ENCODE data around the gene PI4K2B. TPM values are rescaled to one million over a fixed set of nuclear protein-coding genes. Genes with fewer than 3 reads are reported as not detected.
"Not testable (repeated sequence)": the region's sequence is repeated elsewhere in the genome, so short reads cannot be mapped to it uniquely, and the experiment has no call there.

Gene PI4K2B
- total RNA-seq, 1 experiment from 2014 or later: 19.3 TPM

DNA sequence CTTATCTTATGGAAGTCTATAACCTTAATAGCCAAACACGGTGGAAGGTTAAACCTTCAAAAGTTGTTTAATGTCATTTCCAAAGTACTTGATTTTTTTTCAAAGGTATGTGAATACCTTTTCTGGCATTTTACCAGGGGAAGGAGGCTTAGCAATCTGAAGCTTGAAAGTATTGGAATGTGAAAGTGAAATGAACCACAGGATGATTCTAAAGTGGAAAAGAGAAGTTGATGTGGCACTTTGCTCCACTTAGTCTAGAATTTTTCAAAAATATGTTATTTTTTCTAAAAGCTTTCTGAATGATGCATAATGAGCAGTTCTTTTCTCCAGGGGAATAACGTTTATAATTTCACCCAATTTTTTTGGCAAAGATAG is 19.2 kb downstream of the PI4K2B start:
- no TSS peak for BruUV-seq (replicated peaks)
- no peaks in the 10 kb centered on the region for H4K20me1 ChIP-seq (ENCODE audit: insufficient read depth)
- intact Hi-C loops (cut with micrococcal nuclease): no loop called here
- H2AFZ ChIP-seq (ENCODE audit: low read depth, low read length, poor library complexity, severe bottlenecking): no peak overlapping the region
- no peak for ATAC-seq
- H3K27me3 ChIP-seq (ENCODE audit: insufficient read depth, low read length): no peaks in the 10 kb centered on the region
- H3K79me2 ChIP-seq (ENCODE audit: insufficient read depth, low read length): 0 out of 2 replicates have a peak, but pooled peaks cover 3% of the 10 kb centered on the region
- no peak for DNase-seq (ENCODE audit: low read depth, low spot score)
- H3K27ac ChIP-seq (ENCODE audit: low read depth, low read length): no peak overlapping the region
- H3K4me1 ChIP-seq (ENCODE audit: control insufficient read depth in 1 of 2, insufficient read depth in 2 of 2, low read length in 2 of 2): no peaks in the 10 kb centered on the region
- H3K9me2 ChIP-seq (ENCODE audit: insufficient read depth): no peaks in the 10 kb centered on the region
- ChIA-PET POLR2A (no interaction called here), RAD21 (ENCODE audit: low non-redundant PET in 1 of 2, low total read pairs in 2 of 2, uncharacterized antibody in 2 of 2, unreplicated experiment in 2 of 2) (no interaction called here), CTCF (no interaction called here)
- no peak for TF ChIP-seq TCF7L2 (IDR thresholded peaks at IDR 0.05; ENCODE audit: borderline replicate concordance, extremely low read depth, insufficient read depth, insufficient read length)
- TF ChIP-seq EZH2 (IDR thresholded peaks at IDR 0.05): no peak
- H3K4me3 ChIP-seq (replicated peaks in 1 of 2; ENCODE audit: low read depth in 1 of 2, low read length in 2 of 2): no peak overlapping the region
- H3K9ac ChIP-seq (ENCODE audit: low read length): no peak overlapping the region
- peaks cover 0 to 5% of the 10 kb centered on the region in 2 experiments; a peak in 1 of 4 replicates for H3K36me3 ChIP-seq (ENCODE audit: control insufficient read depth in 1 of 2, insufficient read depth in 2 of 2, low read length in 2 of 2)
- H3K9me3 ChIP-seq (ENCODE audit: control insufficient read depth in 1 of 2, insufficient read depth in 1 of 2, low read depth in 1 of 2, low read length in 2 of 2): no peaks in the 10 kb centered on the region
- H3K4me2 ChIP-seq (ENCODE audit: low read length): no peak overlapping the region

GRCh38 chr4:25253786-25254185 is 20.0 kb downstream of the PI4K2B start:
- H3K27me3 ChIP-seq (ENCODE audit: insufficient read depth, low read length); RAD21 ChIA-PET (ENCODE audit: low non-redundant PET in 1 of 2, low total read pairs in 2 of 2, uncharacterized antibody in 2 of 2, unreplicated experiment in 2 of 2); H3K9me2 ChIP-seq (ENCODE audit: insufficient read depth); H2AFZ ChIP-seq (ENCODE audit: low read depth, low read length, poor library complexity, severe bottlenecking); H3K79me2 ChIP-seq (ENCODE audit: insufficient read depth, low read length); H3K27ac ChIP-seq (ENCODE audit: low read depth, low read length); H3K4me2 ChIP-seq (ENCODE audit: low read length); BruUV-seq (replicated peaks); DNase-seq (ENCODE audit: low read depth, low spot score); H3K9me3 ChIP-seq (ENCODE audit: control insufficient read depth in 1 of 2, insufficient read depth in 1 of 2, low read depth in 1 of 2, low read length in 2 of 2); H3K4me1 ChIP-seq (ENCODE audit: control insufficient read depth in 1 of 2, insufficient read depth in 2 of 2, low read length in 2 of 2); CTCF ChIA-PET; H3K36me3 ChIP-seq (ENCODE audit: control insufficient read depth in 1 of 2, insufficient read depth in 2 of 2, low read length in 2 of 2); H3K9ac ChIP-seq (ENCODE audit: low read length); ATAC-seq; H3K4me3 ChIP-seq (replicated peaks in 1 of 2; ENCODE audit: low read depth in 1 of 2, low read length in 2 of 2); intact Hi-C loops (cut with micrococcal nuclease); POLR2A ChIA-PET; H4K20me1 ChIP-seq (ENCODE audit: insufficient read depth): not testable (repeated sequence)

GRCh38 chr4:25258980-25259578 is 25.2 kb downstream of the PI4K2B start:
- DNase-seq (ENCODE audit: low read depth, low spot score): no peak
- POLR2A ChIA-PET: no interaction called here
- H3K4me1 ChIP-seq (ENCODE audit: control insufficient read depth in 1 of 2, insufficient read depth in 2 of 2, low read length in 2 of 2): peaks cover 0 to 8% of the 10 kb centered on the region in 2 experiments; a peak in 2 of 4 replicates
- CTCF ChIA-PET: no interaction called here
- H3K36me3 ChIP-seq (ENCODE audit: control insufficient read depth in 1 of 2, insufficient read depth in 2 of 2, low read length in 2 of 2): peaks cover 0 to 5% of the 10 kb centered on the region in 2 experiments; a peak in 1 of 4 replicates
- H3K9ac ChIP-seq (ENCODE audit: low read length): no peak overlapping the region
- no peak overlapping the region for H3K4me3 ChIP-seq (replicated peaks in 1 of 2; ENCODE audit: low read depth in 1 of 2, low read length in 2 of 2)
- RAD21 ChIA-PET (ENCODE audit: low non-redundant PET in 1 of 2, low total read pairs in 2 of 2, uncharacterized antibody in 2 of 2, unreplicated experiment in 2 of 2): no interaction called here
- H3K9me3 ChIP-seq (ENCODE audit: control insufficient read depth in 1 of 2, insufficient read depth in 1 of 2, low read depth in 1 of 2, low read length in 2 of 2): no peaks in the 10 kb centered on the region
- no TSS peak for BruUV-seq (replicated peaks)
- H3K27ac ChIP-seq (ENCODE audit: low read depth, low read length): no peak overlapping the region
- H3K4me2 ChIP-seq (ENCODE audit: low read length): no peak overlapping the region
- no peaks in the 10 kb centered on the region for H4K20me1 ChIP-seq (ENCODE audit: insufficient read depth)
- no peaks in the 10 kb centered on the region for H3K79me2 ChIP-seq (ENCODE audit: insufficient read depth, low read length)
- H2AFZ ChIP-seq (ENCODE audit: low read depth, low read length, poor library complexity, severe bottlenecking): no peak overlapping the region
- intact Hi-C loops (cut with micrococcal nuclease): no loop called here
- no peak for ATAC-seq
- H3K9me2 ChIP-seq (ENCODE audit: insufficient read depth): no peaks in the 10 kb centered on the region
- no peak for TF ChIP-seq ELF1 (IDR thresholded peaks at IDR 0.05; ENCODE audit: borderline replicate concordance, low read depth)
- no peak for TF ChIP-seq YY1 (IDR thresholded peaks at IDR 0.05; ENCODE audit: extremely low read depth, insufficient replicate concordance, low read depth, low read length)
- no peak for TF ChIP-seq EZH2phosphoT487 (IDR thresholded peaks at IDR 0.05; ENCODE audit: borderline replicate concordance)
- TF ChIP-seq ZNF274 (IDR thresholded peaks at IDR 0.05; ENCODE audit: low read depth, low read length): no peak
- TF ChIP-seq JUND (IDR thresholded peaks at IDR 0.05): no peak
- no peak for TF ChIP-seq EZH2 (IDR thresholded peaks at IDR 0.05)
- TF ChIP-seq EGR1 (IDR thresholded peaks at IDR 0.05; ENCODE audit: low read depth): no peak
- H3K27me3 ChIP-seq (ENCODE audit: insufficient read depth, low read length): no peaks in the 10 kb centered on the region
